Measurements from ENCODE around the gene HOXC5.

DNA sequence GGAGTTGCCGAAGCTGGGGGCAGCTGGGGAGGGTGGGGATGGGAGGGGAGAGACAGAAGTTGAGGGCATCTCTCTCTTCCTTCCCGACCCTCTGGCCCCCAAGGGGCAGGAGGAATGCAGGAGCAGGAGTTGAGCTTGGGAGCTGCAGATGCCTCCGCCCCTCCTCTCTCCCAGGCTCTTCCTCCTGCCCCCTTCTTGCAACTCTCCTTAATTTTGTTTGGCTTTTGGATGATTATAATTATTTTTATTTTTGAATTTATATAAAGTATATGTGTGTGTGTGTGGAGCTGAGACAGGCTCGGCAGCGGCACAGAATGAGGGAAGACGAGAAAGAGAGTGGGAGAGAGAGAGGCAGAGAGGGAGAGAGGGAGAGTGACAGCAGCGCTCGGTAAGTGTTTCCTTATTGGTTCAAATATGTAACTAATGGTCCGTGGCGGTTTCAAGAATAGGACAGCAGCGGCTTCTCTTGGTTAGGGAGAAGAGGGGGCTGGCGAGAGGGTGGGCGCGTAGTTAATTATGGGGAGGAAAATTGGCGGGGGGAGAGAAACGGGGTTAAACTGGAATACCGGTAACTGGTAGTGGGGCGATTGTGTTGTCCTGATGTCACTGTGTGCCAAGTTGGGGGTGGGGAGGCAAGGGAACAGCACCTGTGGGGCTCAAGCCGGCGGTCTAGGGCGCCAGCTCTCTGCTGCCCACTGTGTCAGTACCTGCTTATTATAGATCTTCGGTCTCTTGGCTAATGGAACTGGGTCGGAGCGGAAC, 15.6 kb upstream of the HOXC5 start:
- TF ChIP-seq CTCF (IDR thresholded peaks at IDR 0.05) = no peak
- no peak for TF ChIP-seq POLR2A (IDR thresholded peaks at IDR 0.05)

All from lower leg skin (tissue), 3 donors.